CD4-positive, alpha-beta T cell treated with Interleukin-2 at 100 ng/mL for 4 hours (primary cell): ENCODE results near the gene ZMYND8.
"Not testable (repeated sequence)": the region's sequence is repeated elsewhere in the genome, so short reads cannot be mapped to it uniquely, and the experiment has no call there.

Source experiments
- DNase-seq: peaks from one replicate; pipeline ENCODE4 v3.0.0-alpha.2; 2020; ENCODE audit warnings: low spot score

ZMYND8 gene

GRCh38 chr20:47204008-47204849 lies 152.3 kb downstream of the ZMYND8 start:
- no peak for DNase-seq

- no peak for DNase-seq
Measured at GRCh38 chr20:47202733-47203667, 153.5 kb downstream of the ZMYND8 start.

- DNase-seq, result no peak
Measured at GRCh38 chr20:47201074-47201730, 155.3 kb downstream of the ZMYND8 start.

GRCh38 chr20:47198996-47199552 lies 157.4 kb downstream of the ZMYND8 start:
- no peak for DNase-seq

- DNase-seq, result no peak
Measured at GRCh38 chr20:47198254-47198671, 158.2 kb downstream of the ZMYND8 start.

DNA sequence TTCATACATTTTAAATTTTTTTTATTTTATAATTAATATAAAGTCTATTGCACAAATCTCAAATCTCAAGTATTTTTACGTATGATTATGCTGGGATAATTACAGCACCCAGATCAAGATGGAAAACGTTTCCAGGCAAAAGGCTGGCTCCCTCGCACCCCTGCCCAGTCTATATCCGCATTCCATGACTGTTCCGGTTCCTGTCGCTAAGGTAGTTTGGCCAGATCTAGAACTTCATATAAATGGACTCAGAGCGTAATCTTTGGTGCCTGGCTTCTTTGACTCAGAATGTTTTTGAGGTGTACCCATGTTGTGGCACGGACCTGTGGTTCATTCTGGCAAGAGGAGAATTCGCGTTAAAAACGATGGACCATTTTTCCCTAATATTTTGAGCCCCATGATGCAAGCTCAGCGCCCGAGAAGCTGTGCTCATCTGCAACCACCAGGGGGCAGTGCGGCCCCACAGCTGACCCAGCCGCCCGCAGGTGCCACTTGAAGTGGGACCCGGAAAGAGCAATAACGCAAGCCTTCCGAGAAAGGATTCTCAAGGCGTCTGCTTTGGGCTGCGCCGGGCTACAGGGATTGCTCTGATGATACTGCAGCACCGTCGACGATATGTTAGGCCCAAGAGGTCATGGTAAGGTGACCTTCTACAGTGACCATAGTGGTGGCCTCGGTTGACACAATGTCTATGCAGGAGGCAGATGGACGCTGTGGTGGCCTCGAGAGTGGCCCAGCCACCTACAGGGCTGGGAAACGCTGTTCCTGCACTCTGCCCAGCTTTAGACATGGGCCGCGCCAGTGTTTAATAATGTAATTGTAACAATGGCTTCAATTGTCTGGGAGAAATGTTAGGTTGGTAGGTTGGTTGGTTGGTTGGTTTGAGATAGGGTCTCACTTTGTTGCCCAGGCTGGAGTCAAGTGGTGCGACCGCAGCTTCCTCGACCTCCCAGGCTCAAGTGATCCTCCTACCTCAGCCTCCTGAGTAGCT lies 160.1 kb downstream of the ZMYND8 start:
- peak; percentile 67 for DNase-seq

DNA sequence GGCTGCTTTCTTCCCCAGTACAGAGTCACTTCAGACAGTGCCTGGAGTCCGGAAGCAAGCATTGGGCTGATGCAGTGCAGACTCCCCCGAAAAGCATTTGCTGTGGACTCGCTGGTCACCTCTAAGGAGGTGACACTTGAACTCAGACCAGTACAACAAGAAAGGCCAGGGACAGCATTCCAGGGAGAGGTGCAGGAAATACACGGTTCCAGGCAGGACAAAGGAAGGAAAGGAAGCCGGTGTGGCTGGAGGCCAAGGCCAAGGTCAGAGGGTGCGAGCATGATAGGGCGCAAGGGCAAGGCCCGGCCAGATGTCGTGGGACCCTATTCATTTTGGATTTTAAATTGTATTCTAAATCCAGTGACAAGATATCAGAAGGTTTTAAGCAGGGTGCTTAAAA lies 160.9 kb downstream of the ZMYND8 start:
- no peak for DNase-seq

- no peak for DNase-seq
Measured at GRCh38 chr20:47191956-47192355, 164.5 kb downstream of the ZMYND8 start.

- no peak for DNase-seq
Measured at GRCh38 chr20:47191074-47191673, 165.3 kb downstream of the ZMYND8 start.

GRCh38 chr20:47189060-47189459 lies 167.4 kb downstream of the ZMYND8 start:
- DNase-seq, result no peak

- DNase-seq, result no peak
Measured at GRCh38 chr20:47188540-47188939, 168.0 kb downstream of the ZMYND8 start.

DNA sequence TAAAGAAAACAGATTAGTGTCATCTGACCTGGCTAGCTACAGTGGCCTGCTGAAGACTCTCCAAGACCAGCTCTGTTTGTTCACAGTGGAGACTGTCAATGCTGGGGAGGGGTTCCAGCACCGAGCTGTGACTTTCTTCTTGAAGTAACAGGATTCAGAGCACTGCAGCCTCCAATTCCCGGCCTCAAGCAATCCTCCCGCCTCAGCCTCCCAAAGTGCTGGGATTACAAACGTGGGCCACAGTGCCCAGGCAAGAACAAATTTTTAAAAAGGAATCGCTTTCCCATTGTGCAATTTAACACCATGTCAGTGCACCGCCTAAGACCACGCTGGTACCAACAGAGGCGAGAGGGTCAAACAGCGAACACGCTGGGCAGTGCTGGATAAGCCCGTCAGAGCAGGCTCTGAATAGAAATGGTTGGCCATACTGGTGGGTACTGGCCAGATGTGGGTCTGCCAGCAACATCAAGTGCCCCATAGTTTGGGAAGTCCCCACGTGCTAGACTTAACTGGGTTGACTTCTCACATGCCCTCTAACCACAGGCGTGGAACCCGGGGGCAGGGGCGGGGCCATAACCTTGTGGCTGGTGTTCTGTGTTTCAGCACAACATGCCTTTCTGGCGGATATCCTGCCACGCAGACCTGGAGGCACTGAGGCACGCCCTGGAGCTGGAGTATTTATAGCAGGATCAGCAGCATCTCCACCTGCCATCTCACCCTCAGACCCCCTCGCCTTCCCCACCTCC lies 168.9 kb downstream of the ZMYND8 start:
- DNase-seq, result no peak

GRCh38 chr20:47183367-47183766 lies 173.1 kb downstream of the ZMYND8 start:
- DNase-seq, result no peak

GRCh38 chr20:47181056-47181862 lies 175.2 kb downstream of the ZMYND8 start:
- no peak for DNase-seq

GRCh38 chr20:47179267-47179666 lies 177.2 kb downstream of the ZMYND8 start:
- DNase-seq, result no peak

DNA sequence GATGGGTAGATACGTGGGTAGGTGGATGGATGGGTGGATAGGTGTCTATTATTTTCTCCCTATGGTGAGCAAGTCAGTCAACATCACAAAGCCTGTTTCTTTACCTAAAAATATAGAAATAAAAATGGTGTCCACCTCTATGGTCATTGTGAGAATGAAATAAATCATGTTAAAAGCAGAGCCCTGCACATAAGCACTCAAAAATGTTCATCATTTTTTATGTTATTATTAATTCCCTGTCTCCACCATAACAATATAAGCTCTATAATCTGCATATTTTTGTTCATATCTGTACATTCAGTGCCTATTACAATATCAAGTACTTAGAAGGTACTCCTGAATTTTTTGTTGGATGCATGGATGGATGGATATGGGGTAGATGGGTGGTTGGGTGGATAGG lies 177.6 kb downstream of the ZMYND8 start:
- no peak for DNase-seq

DNA sequence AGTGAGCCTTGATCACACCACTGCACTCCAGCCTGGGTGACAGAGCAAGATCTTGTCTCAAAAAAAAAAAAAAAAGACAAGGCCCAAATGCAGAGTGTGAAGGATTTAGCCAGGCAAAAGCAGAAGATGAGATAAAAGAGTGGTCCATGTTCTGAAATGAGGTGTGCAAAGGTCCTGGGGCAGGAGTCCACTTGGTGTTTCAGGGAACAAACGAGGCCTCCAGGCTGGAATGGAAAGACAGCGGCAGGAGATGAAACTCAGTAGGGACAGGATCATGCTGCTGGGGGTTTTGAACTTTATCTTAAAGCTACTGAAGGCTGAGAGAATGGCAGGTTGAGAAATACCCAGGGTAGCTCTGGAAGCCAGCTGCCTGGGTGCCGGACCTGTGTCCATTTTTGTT lies 178.2 kb downstream of the ZMYND8 start:
- DNase-seq, result no peak

DNA sequence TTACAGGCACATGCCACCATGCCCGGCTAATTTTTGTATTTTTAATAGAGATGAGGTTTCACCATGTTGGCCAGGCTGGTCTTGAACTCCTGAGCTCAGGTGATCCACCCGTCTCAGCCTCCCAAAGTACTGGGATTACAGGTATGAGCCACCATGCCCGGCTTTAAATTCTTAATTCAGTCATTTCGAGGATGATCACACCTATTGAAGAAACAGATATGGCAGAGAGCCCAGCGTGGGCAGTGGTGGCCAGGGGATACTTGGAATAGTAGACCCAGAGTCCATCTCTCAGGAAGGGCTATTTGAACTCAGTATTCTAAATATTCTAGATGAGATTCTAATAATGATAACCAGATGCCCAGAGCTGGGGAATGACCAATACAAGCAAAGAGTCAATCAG lies 180.3 kb downstream of the ZMYND8 start:
- DNase-seq, result not testable (repeated sequence)

GRCh38 chr20:47175493-47175892 lies 181.0 kb downstream of the ZMYND8 start:
- DNase-seq, result no peak
